ENCODE results near the gene LMOD3. TPM values are rescaled to one million over a fixed set of nuclear protein-coding genes. Genes with fewer than 3 reads are reported as not detected.

The LMOD3 gene
- total RNA-seq, 2 experiments from 2014 or later: not detected

DNA sequence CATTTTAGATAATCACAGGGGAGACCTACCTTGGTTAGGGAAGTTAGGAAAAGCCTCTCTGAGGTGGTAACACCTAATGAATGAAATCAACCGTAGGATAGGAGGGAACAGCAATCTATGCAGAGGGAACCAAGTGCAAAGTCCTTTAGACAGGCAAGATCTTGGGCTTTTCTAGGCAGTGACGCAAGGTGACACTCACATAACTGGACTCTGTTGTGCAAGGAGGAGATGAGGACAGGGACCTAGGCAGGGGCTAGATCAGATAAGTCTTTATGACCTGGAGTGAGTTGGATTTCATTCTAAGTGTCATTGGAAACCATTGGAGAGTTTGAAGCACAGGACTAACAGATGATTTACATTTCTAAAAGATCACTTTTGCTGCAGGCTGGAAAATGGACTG is 4.6 kb upstream of the LMOD3 start:
- CTCF ChIA-PET: no interaction called here
- Mint-ChIP-seq H3K9me3 (no peaks in the 10 kb centered on the region), H3K36me3 (ENCODE audit: low read depth) (no peaks in the 10 kb centered on the region), H3K4me1 (ENCODE audit: low read depth) (no peaks in the 10 kb centered on the region), H3K4me3 (no peak overlapping the region), H3K27me3 (no peaks in the 10 kb centered on the region), H3K27ac (no peak overlapping the region)
- no peak overlapping the region for H3K4me3 ChIP-seq (ENCODE audit: low read length)
- H3K36me3 ChIP-seq (ENCODE audit: insufficient read depth, low read length): no peaks in the 10 kb centered on the region
- H3K27me3 ChIP-seq (ENCODE audit: control insufficient read depth in 1 of 2, insufficient read depth in 2 of 2, low read length in 2 of 2): no peaks in the 10 kb centered on the region
- H3K27ac ChIP-seq (ENCODE audit: low read depth in 1 of 2, low read length in 2 of 2): no peak overlapping the region
- DNase-seq: no peak
- intact Hi-C loops (cut with DNase I, micrococcal nuclease): no loop called here
- no peak for ATAC-seq (ENCODE audit: poor library complexity)
- TF ChIP-seq, protein P1, sequence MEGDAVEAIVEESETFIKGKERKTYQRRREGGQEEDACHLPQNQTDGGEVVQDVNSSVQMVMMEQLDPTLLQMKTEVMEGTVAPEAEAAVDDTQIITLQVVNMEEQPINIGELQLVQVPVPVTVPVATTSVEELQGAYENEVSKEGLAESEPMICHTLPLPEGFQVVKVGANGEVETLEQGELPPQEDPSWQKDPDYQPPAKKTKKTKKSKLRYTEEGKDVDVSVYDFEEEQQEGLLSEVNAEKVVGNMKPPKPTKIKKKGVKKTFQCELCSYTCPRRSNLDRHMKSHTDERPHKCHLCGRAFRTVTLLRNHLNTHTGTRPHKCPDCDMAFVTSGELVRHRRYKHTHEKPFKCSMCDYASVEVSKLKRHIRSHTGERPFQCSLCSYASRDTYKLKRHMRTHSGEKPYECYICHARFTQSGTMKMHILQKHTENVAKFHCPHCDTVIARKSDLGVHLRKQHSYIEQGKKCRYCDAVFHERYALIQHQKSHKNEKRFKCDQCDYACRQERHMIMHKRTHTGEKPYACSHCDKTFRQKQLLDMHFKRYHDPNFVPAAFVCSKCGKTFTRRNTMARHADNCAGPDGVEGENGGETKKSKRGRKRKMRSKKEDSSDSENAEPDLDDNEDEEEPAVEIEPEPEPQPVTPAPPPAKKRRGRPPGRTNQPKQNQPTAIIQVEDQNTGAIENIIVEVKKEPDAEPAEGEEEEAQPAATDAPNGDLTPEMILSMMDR (IDR thresholded peaks at IDR 0.05): no peak
- H3K4me1 ChIP-seq (ENCODE audit: insufficient read depth, low read length): no peaks in the 10 kb centered on the region
- no peaks in the 10 kb centered on the region for H3K9me3 ChIP-seq (ENCODE audit: control insufficient read depth in 1 of 2, insufficient read depth in 1 of 2, low read length in 2 of 2)
- POLR2A ChIA-PET: no interaction called here

DNA sequence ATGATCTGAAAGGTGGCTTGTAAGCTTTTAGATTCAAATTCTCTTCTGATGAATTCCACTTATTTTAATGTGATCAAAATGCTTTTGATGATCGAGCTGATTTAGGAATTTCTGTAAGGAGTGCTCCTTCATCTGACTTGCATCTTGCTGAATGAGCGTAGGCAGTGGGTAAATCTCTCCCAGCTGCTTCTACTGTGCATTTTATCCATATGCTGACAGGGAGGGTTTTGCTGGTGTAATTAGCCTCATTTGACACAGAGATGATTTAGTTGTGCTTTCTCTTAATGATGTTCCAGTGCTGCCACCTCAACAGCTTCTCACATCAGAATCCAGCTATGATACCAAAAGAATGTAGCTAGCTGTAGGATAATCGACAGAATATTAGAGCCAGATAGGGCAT is 3.8 kb upstream of the LMOD3 start:
- H3K36me3 Mint-ChIP-seq (ENCODE audit: low read depth): no peaks in the 10 kb centered on the region
- no peak overlapping the region for H3K27ac ChIP-seq (ENCODE audit: low read depth in 1 of 2, low read length in 2 of 2)
- intact Hi-C loops (cut with DNase I, micrococcal nuclease): no loop called here
- H3K9me3 Mint-ChIP-seq: no peaks in the 10 kb centered on the region
- H3K27me3 Mint-ChIP-seq: no peaks in the 10 kb centered on the region
- no peak overlapping the region for H3K4me3 Mint-ChIP-seq
- POLR2A ChIA-PET: no interaction called here
- CTCF ChIA-PET: no interaction called here
- peaks cover under 1% of the 10 kb centered on the region for H3K4me1 Mint-ChIP-seq (ENCODE audit: low read depth)
- ATAC-seq (ENCODE audit: poor library complexity): no peak
- no peaks in the 10 kb centered on the region for H3K9me3 ChIP-seq (ENCODE audit: control insufficient read depth in 1 of 2, insufficient read depth in 1 of 2, low read length in 2 of 2)
- H3K4me1 ChIP-seq (ENCODE audit: insufficient read depth, low read length): no peaks in the 10 kb centered on the region
- H3K36me3 ChIP-seq (ENCODE audit: insufficient read depth, low read length): no peaks in the 10 kb centered on the region
- H3K27ac Mint-ChIP-seq: no peak overlapping the region
- no peak for DNase-seq
- TF ChIP-seq, protein P1 (IDR thresholded peaks at IDR 0.05): no peak
- no peak overlapping the region for H3K4me3 ChIP-seq (ENCODE audit: low read length)
- no peaks in the 10 kb centered on the region for H3K27me3 ChIP-seq (ENCODE audit: control insufficient read depth in 1 of 2, insufficient read depth in 2 of 2, low read length in 2 of 2)

DNA sequence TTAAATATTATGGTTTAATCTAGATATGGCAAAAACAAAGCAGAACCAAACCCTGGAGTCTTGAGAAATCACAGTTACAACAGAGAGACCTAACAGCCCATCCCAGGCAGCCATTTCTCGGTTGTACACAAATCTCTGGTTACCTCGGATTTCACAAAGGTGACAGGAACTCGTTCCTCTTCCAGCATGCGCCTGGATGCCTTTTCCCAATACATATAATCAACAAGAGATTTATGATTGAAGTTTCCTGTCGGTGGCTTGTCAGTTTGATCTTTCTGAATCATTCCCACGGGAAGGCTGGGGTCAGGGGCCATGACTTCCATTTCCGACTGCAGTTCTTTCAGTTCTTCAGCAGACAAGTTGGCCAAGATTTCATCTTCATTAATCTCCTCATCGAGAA is 445 bp downstream of the LMOD3 start:
- CTCF ChIA-PET: interaction anchor here (1.0 to 1.7 kb wide), 5 partner anchors 18 to 184 kb away, joined by 3 to 10 read pairs (median 4); partner anchors contain the start of gene EOGT
- Histone ChIP-seq H3K9me3 (ENCODE audit: control insufficient read depth in 1 of 2, insufficient read depth in 1 of 2, low read length in 2 of 2) (no peaks in the 10 kb centered on the region), H3K4me3 (ENCODE audit: low read length) (no peak overlapping the region), H3K4me1 (ENCODE audit: insufficient read depth, low read length) (no peaks in the 10 kb centered on the region), H3K27ac (ENCODE audit: low read depth in 1 of 2, low read length in 2 of 2) (no peak overlapping the region), H3K36me3 (ENCODE audit: insufficient read depth, low read length) (no peaks in the 10 kb centered on the region), H3K27me3 (ENCODE audit: control insufficient read depth in 1 of 2, insufficient read depth in 2 of 2, low read length in 2 of 2) (no peaks in the 10 kb centered on the region)
- POLR2A ChIA-PET: interaction anchor here (1.4 kb wide), 1 partner anchor 36 kb away, joined by 4 read pairs; no protein-coding TSS in a partner anchor
- no peak overlapping the region for H3K27ac Mint-ChIP-seq
- DNase-seq (no peak), ATAC-seq (ENCODE audit: poor library complexity) (no peak)
- H3K4me3 Mint-ChIP-seq: no peak overlapping the region
- H3K27me3 Mint-ChIP-seq: no peaks in the 10 kb centered on the region
- H3K36me3 Mint-ChIP-seq (ENCODE audit: low read depth): no peaks in the 10 kb centered on the region
- peaks cover 7% of the 10 kb centered on the region for H3K4me1 Mint-ChIP-seq (ENCODE audit: low read depth)
- intact Hi-C loops (cut with DNase I, micrococcal nuclease): loop anchor here (1.0 kb wide), 1 partner anchor 184 kb away; no protein-coding TSS in a partner anchor
- no peaks in the 10 kb centered on the region for H3K9me3 Mint-ChIP-seq
- TF ChIP-seq, protein P1 (IDR thresholded peaks at IDR 0.05): no peak
